ENCODE data around the gene SNTB2. TPM values are rescaled to one million over a fixed set of nuclear protein-coding genes. Genes with fewer than 3 reads are reported as not detected.

Gene SNTB2
- total and polyA plus RNA-seq, 2 of the 4 experiments (the other 2 are of a cell fraction), result 23.5 to 47.5 TPM

GRCh38 chr16:69191136-69191535 is 4.2 kb downstream of the SNTB2 start:
- BruUV-seq (replicated peaks), result no TSS peak
- intact Hi-C loops (cut with micrococcal nuclease), result no loop called here
- ATAC-seq (ENCODE audit: low read depth) (no peak), DNase-seq (no peak)
- dilution Hi-C loops (cut with HindIII; ENCODE audit: low sequenced_read_pairs, unreplicated experiment), result no loop called here
- no peak overlapping the region for H2AFZ ChIP-seq (replicated peaks; ENCODE audit: low read length, poor library complexity)
- H4K8ac ChIP-seq (ENCODE audit: low read depth in 2 of 2, low read length in 2 of 2), result no peak overlapping the region
- peak overlapping the region; percentile 11; the same call in 1 of the 2 replicates for H3K27ac ChIP-seq (ENCODE audit: insufficient read depth, low read length)
- H3K36me3 ChIP-seq (ENCODE audit: control insufficient read depth, insufficient read depth, low read length), result 0 out of 2 replicates have a peak, but pooled peaks cover 2% of the 10 kb centered on the region
- H3K9me1 ChIP-seq (ENCODE audit: insufficient read depth, low read length), result peaks cover 24% of the 10 kb centered on the region
- in situ Hi-C loops (cut with MboI; ENCODE audit: low sequenced_read_pairs), result no loop called here
- H3K9ac ChIP-seq (ENCODE audit: low read depth, low read length), result no peak overlapping the region
- no peak overlapping the region for H2BK120ac ChIP-seq (ENCODE audit: low read depth, low read length)
- H3K4me1 ChIP-seq (ENCODE audit: control insufficient read depth, insufficient read depth, low read length), result peaks cover 29% of the 10 kb centered on the region
- peak overlapping the region; percentile 24; the same call in 1 of the 2 replicates for H2AK5ac ChIP-seq (ENCODE audit: low read depth, low read length)
- peaks cover 34% of the 10 kb centered on the region; the same call in 1 of the 2 replicates for H4K20me1 ChIP-seq (ENCODE audit: insufficient read depth, low read length)
- H3K9me3 ChIP-seq (ENCODE audit: control insufficient read depth, insufficient read depth, low read length), result no peaks in the 10 kb centered on the region
- TF ChIP-seq SMC3 (IDR thresholded peaks at IDR 0.05; ENCODE audit: low read depth, low read length), result no peak
- no peak for TF ChIP-seq CTCF (conservative IDR thresholded peaks at IDR 0.05; ENCODE audit: low read depth, low read length)
- TF ChIP-seq CEBPB (IDR thresholded peaks at IDR 0.05; ENCODE audit: low read depth, low read length), result no peak
- no peak for TF ChIP-seq CHD1 (IDR thresholded peaks at IDR 0.05; ENCODE audit: low read depth, low read length)
- no peak for TF ChIP-seq ELK1 (IDR thresholded peaks at IDR 0.05; ENCODE audit: borderline replicate concordance, low read depth, low read length)
- TF ChIP-seq MAZ (IDR thresholded peaks at IDR 0.05; ENCODE audit: borderline replicate concordance, low read depth, low read length), result no peak
- no peak for TF ChIP-seq RAD21 (IDR thresholded peaks at IDR 0.05; ENCODE audit: low read length)
- no peak for TF ChIP-seq POLR2A (IDR thresholded peaks at IDR 0.05; ENCODE audit: low read depth, low read length)
- no peak for TF ChIP-seq RFX5 (IDR thresholded peaks at IDR 0.05; ENCODE audit: low read depth, low read length)
- TF ChIP-seq MXI1 (IDR thresholded peaks at IDR 0.05; ENCODE audit: borderline replicate concordance, low read depth, low read length), result no peak
- TF ChIP-seq NFE2L2 (IDR thresholded peaks at IDR 0.05; ENCODE audit: low read depth, low read length), result no peak
- TF ChIP-seq RCOR1 (IDR thresholded peaks at IDR 0.05; ENCODE audit: insufficient replicate concordance, low read length), result no peak
- TF ChIP-seq BHLHE40 (IDR thresholded peaks at IDR 0.05; ENCODE audit: low read depth, low read length), result no peak
- no peak for TF ChIP-seq MAFK (IDR thresholded peaks at IDR 0.05; ENCODE audit: low read depth, low read length)
- no peak for TF ChIP-seq FOS (IDR thresholded peaks at IDR 0.05; ENCODE audit: low read depth, low read length)
- no peak for TF ChIP-seq USF2 (IDR thresholded peaks at IDR 0.05; ENCODE audit: low read depth, low read length)
- H2BK15ac ChIP-seq (ENCODE audit: low read depth, low read length), result no peak overlapping the region
- H4K5ac ChIP-seq (ENCODE audit: low read depth, low read length), result no peak overlapping the region
- no CpG with 5 or more reads among the region's 2 CpGs for WGBS, 2 experiments (ENCODE audit: extremely low coverage in 2 of 2, insufficient read length in 1 of 2)
- ChIA-PET POLR2A (ENCODE audit: unreplicated experiment) (interaction anchor here (0.6 to 0.7 kb wide), 3 partner anchors 32 to 85 kb away, joined by 7 to 12 read pairs (median 9); no protein-coding TSS in a partner anchor), CTCF (no interaction called here)
- no peak overlapping the region for H3K14ac ChIP-seq (replicated peaks; ENCODE audit: low read depth, low read length)
- H3K4ac ChIP-seq (ENCODE audit: low read depth, low read length), result no peak overlapping the region
- no peak overlapping the region for H3K18ac ChIP-seq (ENCODE audit: low read depth, low read length)
- H3K56ac ChIP-seq (ENCODE audit: extremely low read depth, insufficient read depth, low read length), result no peak overlapping the region
- H3K23ac ChIP-seq (ENCODE audit: low read depth, low read length), result no peak overlapping the region
- H2BK20ac ChIP-seq (ENCODE audit: low read depth, low read length), result no peak overlapping the region
- no peak overlapping the region for H3K4me3 ChIP-seq (ENCODE audit: insufficient read depth, low read depth, low read length)
- no peaks in the 10 kb centered on the region for H3K27me3 ChIP-seq (ENCODE audit: control insufficient read depth, insufficient read depth, low read length)
- H2AK9ac ChIP-seq (replicated peaks; ENCODE audit: low read depth, low read length, poor library complexity), result no peak overlapping the region
- H3K4me2 ChIP-seq (ENCODE audit: low read depth, low read length), result no peak overlapping the region
- peaks cover 3 to 63% of the 10 kb centered on the region in 2 experiments for H3K79me1 ChIP-seq (ENCODE audit: low read depth in 1 of 2, low read length in 2 of 2)
- H2BK5ac ChIP-seq (ENCODE audit: low read depth, low read length, poor library complexity, severe bottlenecking), result no peak overlapping the region
- no peak overlapping the region; the same call in 1 of the 2 replicates for H4K91ac ChIP-seq (ENCODE audit: insufficient read depth, low read depth, low read length)

Measured in IMR-90 (cell line).